ENCODE results near the gene GATA1.

Gene GATA1

GRCh38 chrX:48781705-48782104 lies 4.7 kb upstream of the GATA1 start:
- H3K4me3 ChIP-seq (replicated peaks in 1 of 2; ENCODE audit: low read depth in 2 of 2, low read length in 2 of 2), result no peak overlapping the region
- TF ChIP-seq, protein P1, sequence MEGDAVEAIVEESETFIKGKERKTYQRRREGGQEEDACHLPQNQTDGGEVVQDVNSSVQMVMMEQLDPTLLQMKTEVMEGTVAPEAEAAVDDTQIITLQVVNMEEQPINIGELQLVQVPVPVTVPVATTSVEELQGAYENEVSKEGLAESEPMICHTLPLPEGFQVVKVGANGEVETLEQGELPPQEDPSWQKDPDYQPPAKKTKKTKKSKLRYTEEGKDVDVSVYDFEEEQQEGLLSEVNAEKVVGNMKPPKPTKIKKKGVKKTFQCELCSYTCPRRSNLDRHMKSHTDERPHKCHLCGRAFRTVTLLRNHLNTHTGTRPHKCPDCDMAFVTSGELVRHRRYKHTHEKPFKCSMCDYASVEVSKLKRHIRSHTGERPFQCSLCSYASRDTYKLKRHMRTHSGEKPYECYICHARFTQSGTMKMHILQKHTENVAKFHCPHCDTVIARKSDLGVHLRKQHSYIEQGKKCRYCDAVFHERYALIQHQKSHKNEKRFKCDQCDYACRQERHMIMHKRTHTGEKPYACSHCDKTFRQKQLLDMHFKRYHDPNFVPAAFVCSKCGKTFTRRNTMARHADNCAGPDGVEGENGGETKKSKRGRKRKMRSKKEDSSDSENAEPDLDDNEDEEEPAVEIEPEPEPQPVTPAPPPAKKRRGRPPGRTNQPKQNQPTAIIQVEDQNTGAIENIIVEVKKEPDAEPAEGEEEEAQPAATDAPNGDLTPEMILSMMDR (IDR thresholded peaks at IDR 0.05; ENCODE audit: low read depth, low read length), result no peak
- no peak for DNase-seq (ENCODE audit: low read depth in 2 of 2)

- no peak for DNase-seq (ENCODE audit: low read depth in 2 of 2)
- no peak overlapping the region for H3K4me3 ChIP-seq (replicated peaks in 1 of 2; ENCODE audit: low read depth in 2 of 2, low read length in 2 of 2)
- TF ChIP-seq, protein P1 (IDR thresholded peaks at IDR 0.05; ENCODE audit: low read depth, low read length), result no peak
Measured at GRCh38 chrX:48782216-48782615, 4.2 kb upstream of the GATA1 start.

GRCh38 chrX:48782795-48783194 lies 3.6 kb upstream of the GATA1 start:
- DNase-seq (ENCODE audit: low read depth in 2 of 2), result no peak
- TF ChIP-seq, protein P1 (IDR thresholded peaks at IDR 0.05; ENCODE audit: low read depth, low read length), result no peak
- H3K4me3 ChIP-seq (replicated peaks in 1 of 2; ENCODE audit: low read depth in 2 of 2, low read length in 2 of 2), result no peak overlapping the region

GRCh38 chrX:48784726-48785125 lies 1.7 kb upstream of the GATA1 start:
- no peak overlapping the region for H3K4me3 ChIP-seq (replicated peaks in 1 of 2; ENCODE audit: low read depth in 2 of 2, low read length in 2 of 2)
- no peak for DNase-seq (ENCODE audit: low read depth in 2 of 2)
- TF ChIP-seq, protein P1 (IDR thresholded peaks at IDR 0.05; ENCODE audit: low read depth, low read length), result no peak

DNA sequence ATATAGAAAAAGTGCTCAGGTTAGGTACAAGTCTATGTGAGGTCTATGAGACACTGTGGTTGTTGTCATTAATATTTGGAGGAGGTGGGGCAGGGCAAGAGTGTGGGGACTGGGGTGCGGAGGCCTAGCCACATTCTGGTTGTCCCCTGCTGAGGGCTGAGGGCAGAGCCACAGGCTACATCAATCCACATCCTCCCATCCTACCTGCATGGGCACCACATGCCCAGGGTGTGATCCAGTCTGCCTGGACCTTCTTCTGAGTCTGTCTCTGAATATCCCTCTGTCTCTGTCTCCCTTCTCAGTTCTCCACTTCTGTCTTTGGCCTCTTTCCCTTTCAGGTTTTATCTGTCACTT lies 1.2 kb upstream of the GATA1 start:
- H3K4me3 ChIP-seq (replicated peaks in 1 of 2; ENCODE audit: low read depth in 2 of 2, low read length in 2 of 2), result no peak overlapping the region
- TF ChIP-seq, protein P1 (IDR thresholded peaks at IDR 0.05; ENCODE audit: low read depth, low read length), result no peak
- no peak for DNase-seq (ENCODE audit: low read depth in 2 of 2)

DNA sequence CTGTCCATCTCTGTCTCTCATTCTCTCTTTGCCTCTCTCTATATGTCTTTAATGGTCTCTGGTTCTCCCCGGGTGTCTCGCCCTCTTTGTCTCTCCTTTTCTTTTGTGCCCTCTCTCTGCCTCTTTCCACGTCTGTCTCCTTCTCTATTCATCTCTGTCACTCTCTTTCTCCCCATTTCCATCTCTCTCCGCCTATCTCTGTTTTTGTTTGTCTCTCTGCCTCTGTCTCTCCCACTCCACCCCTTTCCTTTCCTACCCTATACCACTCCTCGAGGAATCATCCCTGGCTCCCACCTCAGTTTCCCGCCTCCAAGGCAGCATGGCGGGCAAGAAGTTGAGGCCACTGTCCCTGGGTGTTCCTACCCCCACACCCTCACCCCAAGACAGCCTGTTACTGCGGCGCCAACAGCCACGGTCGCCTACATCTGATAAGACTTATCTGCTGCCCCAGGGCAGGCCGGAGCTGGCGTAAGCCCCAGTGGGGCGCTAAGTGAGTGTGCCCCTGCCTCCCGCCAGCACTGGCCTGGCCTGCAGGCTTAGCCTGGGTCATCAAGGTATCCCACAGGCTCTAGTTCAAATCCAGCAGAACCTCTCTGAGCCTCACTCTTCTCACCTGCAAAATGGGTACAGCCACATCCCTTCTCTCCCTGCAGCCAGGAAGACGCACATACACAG lies 713 bp upstream of the GATA1 start:
- no peak for DNase-seq (ENCODE audit: low read depth in 2 of 2)

More for the DNA sequence above, 713 bp upstream of the GATA1 start:
- TF ChIP-seq, protein P1 (IDR thresholded peaks at IDR 0.05; ENCODE audit: low read depth, low read length), result no peak
- H3K4me3 ChIP-seq (replicated peaks in 1 of 2; ENCODE audit: low read depth in 2 of 2, low read length in 2 of 2), result no peak overlapping the region

All from cardiac fibroblast (primary cell).